H1 (cell line): ENCODE results near the gene NR3C1. TPM values are rescaled to one million over a fixed set of nuclear protein-coding genes. Genes with fewer than 3 reads are reported as not detected.

Experiments
- CTCF ChIA-PET: fragments of 300-600 bp; sonication (Branson Sonifier 250); formaldehyde crosslinking; loops from one replicate; lab custom pipeline; 2021; ENCODE audit not compliant: partially characterized antibody; lab: Charles Lee
- POLR2A ChIA-PET: fragments of 300-600 bp; sonication (Branson Sonifier 250); formaldehyde crosslinking; loops from one replicate; lab custom pipeline; 2021; ENCODE audit warnings: inconsistent platforms; ENCODE audit not compliant: partially characterized antibody; lab: Charles Lee
- DNase-seq, 2 experiments: peaks; one replicate each; pipeline versions ENCODE4 v3.0.0 to v3.0.0-alpha.2; 2010 to 2022; ENCODE audit warnings: low spot score in 2 of 2, low read depth in 1 of 2, mixed read lengths in 1 of 2
- FAIRE-seq: peaks from 2 replicates; lab custom pipeline; 2011; peaks lifted over from hg19 to GRCh38; lab: Jason Lieb, UNC
- H2AFZ ChIP-seq: 2 replicates; pipeline ENCODE4 v1.8.1; 2012; ENCODE audit warnings: low read length, inconsistent platforms
- H2AK5ac ChIP-seq: 2 replicates; pipeline ENCODE4 v1.6.1; 2013; ENCODE audit warnings: low read depth, low read length
- H2BK120ac ChIP-seq: replicated peaks from 2 replicates; pipeline ENCODE3; 2013; ENCODE audit warnings: low read depth, low read length, inconsistent platforms
- H2BK12ac ChIP-seq: 2 replicates; pipeline ENCODE4 v1.6.1; 2013; ENCODE audit warnings: low read depth, low read length
- H2BK15ac ChIP-seq: 2 replicates; pipeline ENCODE4 v1.6.1; 2013; ENCODE audit warnings: low read length
- H2BK20ac ChIP-seq: 2 replicates; pipeline ENCODE4 v1.6.1; 2013; ENCODE audit warnings: low read length
- H2BK5ac ChIP-seq: 2 replicates; pipeline ENCODE4 v1.6.1; 2013; ENCODE audit warnings: low read depth, low read length
- H3K14ac ChIP-seq: 2 replicates; pipeline ENCODE4 v1.6.1; 2013; ENCODE audit warnings: inconsistent platforms; ENCODE audit not compliant: insufficient read length
- H3K18ac ChIP-seq: 2 replicates; pipeline ENCODE4 v1.6.1; 2013; ENCODE audit warnings: low read length; ENCODE audit errors: extremely low read depth
- H3K23ac ChIP-seq: 2 replicates; pipeline ENCODE4 v1.6.1; 2013; ENCODE audit warnings: inconsistent platforms; ENCODE audit not compliant: insufficient read length
- H3K23me2 ChIP-seq: 2 replicates; pipeline ENCODE4 v1.6.1; 2013; ENCODE audit warnings: low read depth, low read length
- H3K27ac ChIP-seq: 2 replicates; pipeline ENCODE4 v1.6.1; 2011; ENCODE audit warnings: low read depth, low read length, inconsistent platforms
- H3K27me3 ChIP-seq, 4 experiments: replicated peaks in 1 of 4; 1 replicate in 1 of 4; 2 replicates in 3 of 4; pipeline versions ENCODE4 v1.6.1 to v1.8.1; 2011 to 2013; ENCODE audit warnings: low read length in 3 of 4, mild to moderate bottlenecking in 3 of 4, inconsistent platforms in 2 of 4, mixed read lengths in 2 of 4, moderate library complexity in 1 of 4; ENCODE audit not compliant: control insufficient read depth in 3 of 4, insufficient read depth in 3 of 4; ENCODE audit errors: extremely low read depth in 1 of 4
- H3K36me3 ChIP-seq, 4 experiments: 2 replicates each; pipeline versions ENCODE4 v1.6.1 to v1.8.1; 2011 to 2013; ENCODE audit warnings: mild to moderate bottlenecking in 4 of 4, low read length in 3 of 4, moderate library complexity in 2 of 4, control low read depth in 1 of 4, inconsistent platforms in 1 of 4; ENCODE audit not compliant: insufficient read depth in 4 of 4, control insufficient read depth in 2 of 4
- H3K4ac ChIP-seq: replicated peaks from 2 replicates; pipeline ENCODE3; 2013; ENCODE audit warnings: low read length, low read depth, mixed read lengths, inconsistent platforms; ENCODE audit not compliant: insufficient read length
- H3K4me1 ChIP-seq, 4 experiments: replicated peaks in 1 of 4; 1 replicate in 1 of 4; 2 replicates in 3 of 4; pipeline versions ENCODE4 v1.6.1 to v1.8.1; 2011 to 2013; ENCODE audit warnings: low read length in 3 of 4, inconsistent platforms in 2 of 4, mixed read lengths in 1 of 4; ENCODE audit not compliant: insufficient read depth in 4 of 4, control insufficient read depth in 3 of 4
- H3K4me2 ChIP-seq, 2 experiments: 2 replicates each; pipeline versions ENCODE4 v1.6.1 to v1.8.1; 2011 to 2013; ENCODE audit warnings: low read depth in 2 of 2, low read length in 2 of 2, control low read depth in 1 of 2, inconsistent platforms in 1 of 2, mild to moderate bottlenecking in 1 of 2; ENCODE audit not compliant: insufficient read depth in 1 of 2
- H3K4me3 ChIP-seq, 4 experiments: fragments of 200-600, 300-600 bp in 1 of 4; sonication (generic), shearing (Covaris generic), sonication (Bioruptor Twin) in 1 of 4; 2 replicates each; pipeline versions ENCODE4 v1.5.1 to v1.8.1; 2011 to 2016; ENCODE audit warnings: low read length in 4 of 4, low read depth in 3 of 4, control low read depth in 2 of 4, inconsistent platforms in 2 of 4, mild to moderate bottlenecking in 2 of 4, mixed read lengths in 1 of 4, moderate library complexity in 1 of 4; ENCODE audit not compliant: insufficient read depth in 2 of 4; ENCODE audit errors: extremely low read depth in 1 of 4
- H3K56ac ChIP-seq: replicated peaks from 2 replicates; pipeline ENCODE3; 2013; ENCODE audit warnings: low read depth, mild to moderate bottlenecking, mixed read lengths, low read length, inconsistent platforms; ENCODE audit not compliant: insufficient read length
- H3K79me1 ChIP-seq: 2 replicates; pipeline ENCODE4 v1.6.1; 2013; ENCODE audit warnings: low read depth, low read length, control low read depth
- H3K79me2 ChIP-seq, 2 experiments: 2 replicates each; pipeline versions ENCODE4 v1.6.1 to v1.8.1; 2012 to 2013; ENCODE audit warnings: low read length in 2 of 2, mild to moderate bottlenecking in 2 of 2, inconsistent platforms in 1 of 2; ENCODE audit not compliant: insufficient read depth in 2 of 2, control insufficient read depth in 1 of 2
- H3K9ac ChIP-seq, 4 experiments: replicated peaks in 1 of 4; 1 replicate in 1 of 4; 2 replicates in 3 of 4; pipeline versions ENCODE4 v1.6.1 to v1.8.1; 2011 to 2013; ENCODE audit warnings: low read depth in 3 of 4, low read length in 3 of 4, control low read depth in 2 of 4, mild to moderate bottlenecking in 2 of 4, moderate library complexity in 2 of 4, inconsistent platforms in 1 of 4; ENCODE audit errors: extremely low read depth in 1 of 4
- H3K9me3 ChIP-seq, 2 experiments: 2 replicates each; pipeline versions ENCODE4 v1.6.1 to v1.8.1; 2012 to 2013; ENCODE audit warnings: mild to moderate bottlenecking in 2 of 2, moderate library complexity in 2 of 2, control low read depth in 1 of 2, inconsistent platforms in 1 of 2, low read depth in 1 of 2, low read length in 1 of 2, mixed read lengths in 1 of 2; ENCODE audit not compliant: insufficient read depth in 2 of 2
- H4K20me1 ChIP-seq, 2 experiments: replicated peaks in 1 of 2; 2 replicates each; pipeline versions ENCODE3 to v1.8.1; 2011 to 2013; ENCODE audit warnings: inconsistent platforms in 2 of 2, low read length in 2 of 2, mild to moderate bottlenecking in 1 of 2; ENCODE audit not compliant: insufficient read depth in 2 of 2, control insufficient read depth in 1 of 2
- H4K5ac ChIP-seq: 2 replicates; pipeline ENCODE4 v1.6.1; 2013; ENCODE audit warnings: low read length, low read depth, mixed read lengths, inconsistent platforms; ENCODE audit not compliant: insufficient read length
- H4K8ac ChIP-seq: 2 replicates; pipeline ENCODE4 v1.8.0; 2013; ENCODE audit warnings: mild to moderate bottlenecking, moderate library complexity, low read length, inconsistent platforms; ENCODE audit not compliant: insufficient read depth; ENCODE audit errors: extremely low read depth
- H4K91ac ChIP-seq: replicated peaks from 2 replicates; pipeline ENCODE3; 2013; ENCODE audit warnings: low read length, mixed read lengths, inconsistent platforms; ENCODE audit not compliant: insufficient read length
- POLR2A ChIP-seq, 2 experiments: IDR thresholded peaks; 1 replicate in 1 of 2; 2 replicates in 1 of 2; pipeline ENCODE4 v1.6.1; 2011; ENCODE audit warnings: low read depth in 2 of 2, low read length in 2 of 2, mild to moderate bottlenecking in 2 of 2; ENCODE audit errors: control extremely low read depth in 1 of 2
- RBBP5 ChIP-seq: IDR thresholded peaks from 2 replicates; pipeline ENCODE4 v1.7.1; 2012; ENCODE audit warnings: low read depth, mild to moderate bottlenecking, inconsistent platforms, low read length, moderate library complexity, borderline replicate concordance
- RXRA ChIP-seq: IDR thresholded peaks from 2 replicates; pipeline ENCODE4 v1.6.1; 2011; ENCODE audit warnings: low read depth, mild to moderate bottlenecking, low read length, moderate library complexity; ENCODE audit not compliant: insufficient read depth
- SUZ12 ChIP-seq: fragments of 200-600 bp; sonication (generic); IDR thresholded peaks from 2 replicates; pipeline ENCODE4 v1.6.1; 2012; ENCODE audit warnings: mild to moderate bottlenecking, inconsistent platforms, low read length, moderate library complexity, mixed read lengths
- TAF1 ChIP-seq: IDR thresholded peaks from 2 replicates; pipeline ENCODE4 v1.6.1; 2011; ENCODE audit warnings: mild to moderate bottlenecking, low read depth, low read length
- WGBS, 2 experiments: shearing (Covaris generic) in 1 of 2; methylation state at CpG; one replicate each; pipeline versions ENCODE4 v1.1.6 to v1.1.7; 2013 to 2015; ENCODE audit warnings: low lambda C conversion rate in 2 of 2, mixed read lengths in 2 of 2, inconsistent platforms in 1 of 2, low coverage in 1 of 2, missing lambda C conversion rate in 1 of 2; ENCODE audit not compliant: insufficient replicate concordance in 2 of 2, insufficient coverage in 1 of 2, insufficient read length in 1 of 2; ENCODE audit errors: extremely low coverage in 1 of 2, missing lambda C conversion rate in 1 of 2; 5-methylcytosine and 5-hydroxymethylcytosine counted together
- polyA plus RNA-seq, 7 experiments: library from polyadenylated mRNA; depleted of rRNA in 3 of 7; stranded (reverse) in 5 of 7; unstranded in 2 of 7; fragments of >200 nt in 5 of 7; fragments of 200-250 nt in 2 of 7; gene quantifications; 1 replicate in 5 of 7; 2 replicates in 1 of 7; 4 replicates in 1 of 7; pipeline versions ENCODE4 v1.2.1 to v1.2.3, GENCODE V29; 2011 to 2013; ENCODE audit warnings: missing spikeins in 2 of 7, mixed read lengths in 2 of 7
- total RNA-seq: library from RNA; stranded (reverse); fragmentation: NEBNext Ultra II Directional; extraction: Animal tissue kit (Norgen Biotek cat#: 25700); gene quantifications from 2 replicates; pipeline ENCODE4 v1.2.1, GENCODE V29; 2021

NR3C1 gene
- total and polyA plus RNA-seq, 2 of the 8 experiments (the other 6 are each of a cell fraction or from before 2014, with no cell fraction given), result 1.7 to 5.4 TPM

GRCh38 chr5:143442385-143442784 is 38.9 kb upstream of the NR3C1 start:
- Histone ChIP-seq H2AK5ac (no peak overlapping the region), H4K20me1 (no peaks in the 10 kb centered on the region), H3K18ac (no peak overlapping the region), H3K4me2 (no peak overlapping the region), H3K9ac (no peak overlapping the region), H3K27me3 (no peaks in the 10 kb centered on the region), H3K79me2 (no peaks in the 10 kb centered on the region), H2BK12ac (no peak overlapping the region), H4K5ac (no peak overlapping the region), H3K36me3 (no peaks in the 10 kb centered on the region), H3K14ac (no peak overlapping the region), H2BK120ac (no peak overlapping the region), H3K23me2 (no peaks in the 10 kb centered on the region), H3K23ac (no peak overlapping the region), H3K9me3 (no peaks in the 10 kb centered on the region), H3K4me3 (no peak overlapping the region), H3K4ac (no peak overlapping the region), H2BK20ac (no peak overlapping the region), H4K8ac (no peak overlapping the region), H3K27ac (no peak overlapping the region), H4K91ac (no peak overlapping the region), H3K56ac (no peak overlapping the region), H2AFZ (no peak overlapping the region), H3K4me1 (no peaks in the 10 kb centered on the region), H2BK15ac (no peak overlapping the region), H2BK5ac (no peak overlapping the region), H3K79me1 (no peaks in the 10 kb centered on the region)
- FAIRE-seq, result no peak
- no peak for DNase-seq
- POLR2A ChIA-PET, result no interaction called here
- WGBS, 2 experiments, result 91% methylated on average over 2 of the region's 2 CpGs; no CpG with 5 or more reads in 1 of the 2 experiments
- no peak for TF ChIP-seq RBBP5
- no peak for TF ChIP-seq POLR2A (IDR thresholded peaks at IDR 0.05; ENCODE audit: control extremely low read depth in 1 of 2, low read depth in 2 of 2, low read length in 2 of 2)
- no peak for TF ChIP-seq RXRA
- TF ChIP-seq TAF1, result no peak
- no peak for TF ChIP-seq SUZ12
- CTCF ChIA-PET, result interaction anchor here (0.6 to 1.4 kb wide), 2 partner anchors 176 to 383 kb away, joined by 3 to 4 read pairs; no protein-coding TSS in a partner anchor
